Measurements from ENCODE around the gene RHNO1.

DNA sequence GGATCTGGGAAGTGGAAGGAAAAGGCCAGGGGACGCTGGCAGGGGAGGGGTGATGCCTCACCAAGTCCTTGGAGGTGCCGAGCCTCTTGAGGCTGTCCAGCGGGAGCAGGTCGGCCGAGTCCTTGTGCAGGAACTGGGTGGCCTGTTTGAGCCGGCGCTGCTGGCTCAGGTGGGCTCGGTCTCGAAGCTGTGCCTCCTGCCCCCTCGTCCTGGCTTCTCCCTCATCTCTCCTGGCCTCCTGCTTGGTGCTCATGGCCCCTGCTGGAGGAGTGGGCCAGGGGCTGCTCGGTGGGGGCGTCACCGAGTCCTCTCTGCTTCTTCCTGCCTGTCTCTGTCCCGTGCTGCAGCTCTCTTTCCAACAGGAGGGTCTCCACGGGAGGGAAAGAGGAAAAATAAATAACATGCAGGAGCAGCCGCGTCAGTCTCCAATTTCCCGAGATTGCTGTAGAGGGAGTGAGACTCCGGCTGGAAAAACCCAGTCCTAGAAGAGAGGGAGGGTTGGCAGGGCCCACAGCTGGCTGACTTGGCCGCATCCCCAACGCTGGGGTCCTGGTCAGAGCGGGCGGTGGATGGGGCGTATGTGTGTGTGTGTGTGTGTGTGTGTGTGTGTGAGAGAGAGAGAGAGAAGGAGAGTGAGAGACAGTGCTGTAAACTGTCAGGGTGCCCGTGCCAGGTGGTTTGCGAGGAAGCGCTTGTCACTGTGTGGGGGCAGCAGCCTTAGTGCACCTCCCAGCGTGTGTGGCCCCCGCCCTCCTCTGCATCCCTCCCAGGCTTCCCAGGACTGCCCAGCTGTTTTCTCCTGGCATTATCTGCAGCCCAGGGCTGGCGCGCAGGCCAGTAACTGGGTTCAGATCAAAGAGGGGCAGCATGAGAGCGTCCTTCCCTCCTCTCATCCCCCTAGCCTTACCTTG lies 42.2 kb upstream of the RHNO1 start, which contains the start of gene NRIP2:
- TF ChIP-seq GATA3 (IDR thresholded peaks at IDR 0.05; ENCODE audit: low read depth, low read length) (no peak), GATA2 (IDR thresholded peaks at IDR 0.05; ENCODE audit: low read depth, low read length) (no peak)
